ENCODE data around the gene FIG4. TPM values are rescaled to one million over a fixed set of nuclear protein-coding genes. Genes with fewer than 3 reads are reported as not detected.
"Not testable (repeated sequence)": the region's sequence is repeated elsewhere in the genome, so short reads cannot be mapped to it uniquely, and the experiment has no call there.

Gene FIG4
- total RNA-seq, 1 donor from 2014 or later: 4.6 TPM

DNA sequence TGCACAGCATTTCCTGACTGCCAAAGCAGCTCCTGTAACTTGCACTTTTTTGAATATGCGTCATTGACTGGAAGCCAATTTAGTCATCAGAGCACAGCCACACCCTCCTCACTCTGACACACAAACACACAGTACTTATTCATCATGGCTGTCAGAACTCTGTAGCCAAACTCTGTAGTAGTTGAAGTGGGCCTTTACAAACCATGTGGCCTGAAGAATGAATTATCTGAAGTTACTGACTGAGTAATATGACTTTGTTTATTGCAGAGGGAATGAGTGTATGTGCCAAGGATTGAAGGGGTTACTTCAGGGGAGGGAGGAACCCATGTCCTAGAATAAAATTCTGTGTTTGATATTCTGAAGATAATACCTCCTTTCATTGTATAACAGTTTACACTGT lies 102.7 kb downstream of the FIG4 start:
- no peak for ATAC-seq
- DNase-seq (ENCODE audit: low spot score): no peak

DNA sequence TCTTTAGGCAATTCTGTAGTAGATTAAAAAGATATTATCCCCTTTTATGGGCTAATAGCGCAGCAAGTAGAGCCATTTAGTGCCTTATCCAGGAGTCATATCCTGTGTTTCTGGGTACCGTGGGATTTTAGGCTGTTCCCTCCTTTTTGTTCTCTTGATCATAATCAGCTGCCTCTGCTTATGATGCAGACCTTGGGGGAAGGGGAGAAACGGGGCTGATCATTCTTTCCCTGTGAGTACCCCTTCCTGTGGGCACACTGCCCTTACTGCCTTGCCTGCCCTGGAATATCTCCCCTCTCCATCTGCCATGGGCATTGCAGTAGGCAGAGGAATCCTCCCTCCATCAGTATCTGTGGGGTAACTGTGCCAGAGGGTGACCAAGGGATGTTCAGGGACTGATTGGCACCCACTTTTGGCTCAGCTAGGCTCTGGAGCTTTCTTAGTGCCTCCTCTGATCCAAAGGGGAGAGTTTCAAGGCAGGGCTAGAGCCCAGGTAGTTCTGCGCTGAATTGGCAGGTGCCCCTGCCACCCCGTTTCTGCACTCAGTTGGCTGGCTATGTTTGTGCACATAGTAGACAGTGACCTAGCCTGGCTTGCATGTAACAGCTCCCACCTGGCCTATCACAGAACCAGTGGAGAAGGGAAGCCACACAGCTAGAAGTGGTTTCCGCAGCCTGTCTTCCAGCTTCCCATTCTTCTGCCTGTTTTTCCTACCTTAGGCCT lies 103.3 kb downstream of the FIG4 start:
- DNase-seq (ENCODE audit: low spot score) (no peak), ATAC-seq (no peak)

DNA sequence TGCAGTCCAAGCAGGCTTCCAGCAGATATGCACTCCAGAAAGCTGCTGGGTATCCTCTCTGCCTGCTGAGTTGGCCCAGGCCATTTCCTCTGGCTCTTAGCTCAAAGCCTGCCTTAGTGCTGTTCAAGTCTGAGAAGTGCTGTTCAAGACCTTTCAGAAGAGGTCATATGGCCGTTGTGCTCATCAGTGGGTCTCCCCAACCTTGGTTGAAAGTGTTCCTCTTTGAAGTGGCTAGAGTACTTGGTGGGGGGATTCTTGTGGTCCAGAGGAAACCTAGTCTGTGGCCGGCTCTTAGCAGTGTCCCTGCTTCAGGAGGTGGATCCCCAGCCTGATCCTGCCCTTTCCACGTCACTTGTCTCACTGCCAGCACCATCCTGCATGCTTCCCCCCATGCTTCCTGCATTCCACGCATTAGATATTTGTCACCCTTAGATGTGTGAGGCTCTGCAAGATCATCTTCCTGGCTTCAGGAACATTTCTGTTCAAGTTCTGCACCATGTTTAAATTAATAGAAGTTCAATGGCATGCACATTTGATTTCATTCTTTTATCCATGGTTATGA lies 105.0 kb downstream of the FIG4 start:
- ATAC-seq (no peak), DNase-seq (ENCODE audit: low spot score) (no peak)

DNA sequence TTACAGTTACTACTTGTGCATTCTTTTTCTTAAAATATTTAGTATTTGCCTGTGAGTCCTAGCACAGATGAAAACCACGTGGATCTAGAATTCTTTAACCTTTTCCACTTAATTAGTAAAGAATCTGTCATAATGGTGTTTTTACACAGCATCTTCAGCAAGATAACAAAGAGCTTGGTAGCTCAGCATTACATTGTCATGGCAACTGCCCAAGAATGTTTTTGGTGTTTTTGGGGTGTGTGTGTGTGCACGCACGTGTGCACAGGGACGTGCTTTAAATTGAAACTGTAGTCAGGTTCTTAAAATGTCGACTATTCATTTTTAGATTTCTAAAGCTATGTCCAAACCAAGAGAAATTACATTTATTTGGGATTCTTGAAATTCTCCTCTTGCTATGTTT lies 108.0 kb downstream of the FIG4 start:
- DNase-seq (ENCODE audit: low spot score): no peak

DNA sequence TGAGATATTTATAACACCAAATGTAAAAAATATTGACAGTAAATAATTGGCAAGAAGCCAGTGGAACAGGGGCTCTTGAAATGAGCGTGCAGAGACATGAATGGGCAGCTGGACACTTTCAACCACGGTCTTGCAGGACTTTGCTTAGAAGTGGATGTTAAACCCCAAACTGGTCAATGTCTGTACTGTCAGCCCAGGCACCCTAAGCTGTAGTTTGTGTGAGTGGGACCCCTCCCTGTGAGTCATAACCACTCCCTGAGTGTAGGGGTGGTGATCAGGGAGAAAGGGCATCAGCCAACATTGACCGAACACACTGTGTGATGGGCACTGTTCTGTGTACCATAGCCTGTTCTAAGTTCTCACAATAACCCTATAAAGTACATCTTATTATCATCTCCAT lies 108.6 kb downstream of the FIG4 start:
- ATAC-seq: no peak
- no peak for DNase-seq (ENCODE audit: low spot score)

More for the DNA sequence above, 108.0 kb downstream of the FIG4 start:
- no peak for ATAC-seq

DNA sequence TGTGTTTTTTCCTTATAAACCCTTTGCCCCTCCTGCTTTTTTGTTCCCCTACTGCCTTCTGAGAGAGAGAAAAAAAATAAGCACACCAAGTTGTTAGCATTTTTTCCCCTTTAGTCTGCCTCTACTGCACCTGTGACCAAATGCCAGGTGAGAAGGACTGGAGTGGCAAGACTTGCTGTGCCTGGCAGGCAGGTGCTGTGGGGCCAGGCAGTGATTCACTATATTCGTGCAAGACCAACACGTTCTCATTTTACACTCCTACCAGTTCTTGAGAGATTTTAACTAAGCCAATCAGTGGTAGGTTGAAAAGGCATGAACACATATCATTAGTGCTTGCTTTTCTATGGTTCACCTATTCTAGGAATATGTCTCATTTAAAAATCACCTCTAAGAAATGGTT lies 109.7 kb downstream of the FIG4 start:
- no peak for DNase-seq (ENCODE audit: low spot score)
- no peak for ATAC-seq

DNA sequence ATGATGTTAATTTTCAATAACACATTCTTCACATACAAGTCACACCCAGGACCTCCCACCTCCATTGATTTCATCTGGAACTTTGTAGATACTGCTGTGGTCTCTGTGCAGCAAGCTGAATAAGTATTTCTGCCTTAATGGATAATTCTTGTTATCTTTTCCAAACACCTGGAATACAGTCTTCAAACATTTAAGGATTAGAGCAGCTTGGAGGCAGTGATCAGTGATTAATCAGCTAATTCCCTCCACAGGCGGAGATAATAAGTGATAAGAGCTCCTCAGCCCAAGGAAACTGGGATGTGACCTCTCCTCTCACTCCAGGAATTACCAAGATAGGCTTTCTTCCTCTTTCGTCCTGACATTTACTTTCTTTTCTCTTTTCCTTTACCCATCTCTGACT lies 110.7 kb downstream of the FIG4 start:
- ATAC-seq: no peak
- no peak for DNase-seq (ENCODE audit: low spot score)

DNA sequence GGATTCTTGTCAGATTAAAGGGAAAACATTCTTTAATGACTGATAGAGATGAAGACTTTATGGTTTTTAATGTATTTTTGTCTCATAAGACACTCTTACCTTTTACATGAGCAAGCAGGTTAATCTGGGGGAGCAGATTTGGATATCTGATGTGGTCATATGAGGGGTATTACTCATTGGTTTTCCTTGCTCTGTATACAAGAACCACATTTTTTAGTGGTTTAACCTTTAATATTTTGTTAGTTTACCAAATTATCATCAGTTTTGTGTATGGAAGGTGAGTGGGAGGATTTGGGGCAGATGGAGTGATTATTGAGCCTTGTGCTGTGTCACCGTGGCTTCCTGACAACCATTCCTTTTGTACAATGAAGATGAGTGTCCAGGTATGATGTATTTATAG lies 112.9 kb downstream of the FIG4 start:
- DNase-seq (ENCODE audit: low spot score) (no peak), ATAC-seq (no peak)

DNA sequence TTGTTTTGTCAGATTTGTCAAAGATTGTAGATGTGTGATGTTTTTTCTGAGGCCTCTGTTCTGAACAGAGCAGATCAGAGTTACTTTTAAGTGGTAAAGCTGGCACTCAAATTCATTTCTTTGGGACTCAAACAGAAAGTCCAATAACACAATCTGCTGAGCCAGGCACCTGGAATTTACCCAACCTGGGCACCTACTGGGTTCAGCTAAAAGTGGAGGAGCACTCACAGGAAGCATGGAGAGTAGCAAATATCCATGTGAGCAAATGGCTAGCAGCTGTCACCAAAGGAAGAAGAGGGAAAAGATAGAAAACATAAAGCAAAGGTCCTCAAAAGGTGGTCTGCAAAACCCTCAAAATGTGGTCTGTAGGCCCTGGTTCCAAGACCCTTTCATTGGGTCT lies 116.8 kb downstream of the FIG4 start:
- ATAC-seq: no peak
- no peak for DNase-seq (ENCODE audit: low spot score)

DNA sequence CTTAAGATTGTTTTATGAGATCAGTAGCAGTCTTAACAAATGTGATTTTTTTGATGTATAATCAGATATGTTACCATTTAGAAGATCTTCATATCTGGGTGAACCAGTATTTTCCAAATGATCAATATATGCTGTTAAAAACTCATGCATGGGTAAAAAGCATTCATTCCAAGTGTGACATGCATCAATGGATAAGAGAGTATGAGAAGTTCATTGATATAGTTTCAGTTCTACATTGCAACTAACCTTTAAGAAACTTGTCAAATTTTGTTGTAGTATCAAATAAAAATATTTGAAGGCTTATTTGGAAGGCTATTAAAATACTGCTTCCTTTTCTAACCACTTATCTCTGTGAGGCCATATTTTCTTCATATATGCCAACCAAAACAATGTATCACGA lies 117.7 kb downstream of the FIG4 start:
- DNase-seq (ENCODE audit: low spot score) (no peak), ATAC-seq (no peak)

DNA sequence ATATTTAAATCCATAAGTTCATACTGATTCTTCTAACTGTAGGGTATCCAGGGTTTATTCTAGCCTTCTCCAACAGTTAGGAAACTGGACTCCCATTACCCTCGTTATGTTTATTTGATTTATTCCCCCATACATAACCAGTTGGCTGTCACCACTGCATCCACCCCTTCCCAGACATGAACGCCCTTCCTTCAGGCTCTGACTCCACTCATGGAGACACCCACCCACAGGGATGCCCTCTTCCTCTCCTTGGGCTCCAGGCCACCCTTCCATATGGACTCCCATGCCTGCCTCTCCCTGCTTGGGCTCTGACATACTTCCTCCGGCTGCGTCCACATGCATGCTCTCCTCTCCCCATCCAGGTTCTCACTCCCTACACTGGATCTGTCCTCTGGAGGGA lies 124.0 kb downstream of the FIG4 start:
- no peak for ATAC-seq

DNA sequence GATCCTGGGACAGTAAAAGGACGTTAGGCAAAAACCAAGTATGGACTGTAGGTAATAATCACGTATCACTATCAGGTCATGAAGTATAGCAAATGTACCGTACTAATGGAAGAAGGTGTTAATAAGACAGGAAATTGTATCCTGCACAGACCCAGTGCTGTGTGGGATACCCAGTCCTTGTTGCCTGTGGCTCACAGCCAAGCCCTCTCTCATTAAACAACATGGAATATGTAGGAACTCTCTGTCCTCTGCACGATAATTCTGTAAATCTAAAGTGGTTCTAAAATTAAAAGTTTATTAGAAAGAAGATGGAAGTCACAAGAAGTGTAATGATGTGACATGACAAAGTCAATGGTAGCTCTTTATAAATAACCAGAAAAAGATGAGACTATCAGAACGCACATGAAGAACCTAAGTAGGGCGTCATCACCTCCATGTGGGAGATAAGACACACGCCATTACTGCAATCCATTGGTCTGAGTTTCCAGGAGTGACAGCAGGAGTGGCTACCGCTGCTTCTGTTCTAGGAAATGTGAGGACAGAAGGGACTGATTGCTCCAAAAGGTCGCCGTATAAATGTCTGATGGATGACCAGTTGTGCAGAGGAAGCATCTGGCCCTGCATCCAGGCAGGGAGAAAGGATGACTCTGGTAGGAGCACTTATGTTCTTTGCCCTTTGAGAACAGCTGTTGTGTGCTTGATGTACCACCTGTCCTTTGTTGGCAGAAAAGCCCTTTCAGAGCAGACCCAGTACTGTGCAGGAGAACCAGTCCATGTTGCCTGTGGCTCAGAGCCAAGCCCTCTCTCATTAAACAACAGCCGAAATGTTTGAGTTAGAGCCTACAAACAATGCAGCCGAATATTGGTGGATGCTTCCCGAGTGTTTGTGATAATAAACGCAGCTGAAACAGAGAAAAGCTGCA lies 125.6 kb downstream of the FIG4 start:
- DNase-seq (ENCODE audit: low spot score) (no peak), ATAC-seq (no peak)

More for the DNA sequence above, 124.0 kb downstream of the FIG4 start:
- no peak for DNase-seq (ENCODE audit: low spot score)

GRCh38 chr6:109820706-109821350 lies 129.7 kb downstream of the FIG4 start:
- no peak for ATAC-seq
- DNase-seq (ENCODE audit: low spot score): no peak

GRCh38 chr6:109821428-109821827 lies 130.3 kb downstream of the FIG4 start:
- DNase-seq (ENCODE audit: low spot score) (no peak), ATAC-seq (no peak)

DNA sequence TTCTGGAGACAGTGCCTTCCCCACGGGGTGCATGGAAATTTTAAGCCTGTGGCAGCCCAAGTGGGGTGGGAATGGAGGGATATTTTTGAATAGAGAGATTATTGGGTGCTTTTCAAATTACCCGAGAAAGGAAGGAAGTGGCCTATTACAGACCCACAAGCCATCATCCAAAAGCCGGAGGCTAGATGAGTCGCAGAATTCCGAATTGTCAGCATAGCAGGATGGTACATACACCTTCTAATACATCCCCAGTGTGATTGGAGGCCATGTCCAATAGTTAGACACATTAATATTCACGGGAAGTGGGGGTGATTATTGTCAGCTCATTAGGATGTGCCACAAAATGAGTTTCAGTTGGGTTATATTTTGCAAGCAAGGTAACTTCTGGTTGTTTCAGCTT lies 133.0 kb downstream of the FIG4 start:
- DNase-seq (ENCODE audit: low spot score) (no peak), ATAC-seq (no peak)

- ATAC-seq (no peak), DNase-seq (ENCODE audit: low spot score) (no peak)
Observed at GRCh38 chr6:109826551-109826950, 135.5 kb downstream of the FIG4 start.

DNA sequence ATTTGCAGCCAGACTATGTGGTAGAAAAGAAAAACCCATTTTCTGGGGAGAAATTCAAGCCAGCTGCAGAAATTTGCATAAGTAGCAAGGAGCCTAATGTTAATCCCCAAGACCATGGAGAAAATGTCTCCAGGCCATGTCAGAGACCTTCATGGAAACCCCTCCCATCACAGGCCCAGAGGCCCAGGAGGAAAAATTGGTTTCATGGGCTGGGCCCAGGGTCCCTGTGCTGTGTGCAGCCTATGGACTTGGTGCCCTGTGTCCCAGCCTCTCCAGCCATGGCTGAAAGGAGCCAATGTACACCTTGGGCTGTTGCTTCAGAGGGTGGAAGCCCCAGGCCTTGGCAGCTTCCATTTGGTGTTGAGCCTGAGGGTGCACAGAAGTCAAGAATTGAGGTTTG lies 140.3 kb downstream of the FIG4 start:
- not testable (repeated sequence) for DNase-seq (ENCODE audit: low spot score); ATAC-seq

- DNase-seq (ENCODE audit: low spot score) (no peak), ATAC-seq (no peak)
Observed at GRCh38 chr6:109834131-109834530, 143.0 kb downstream of the FIG4 start.

DNA sequence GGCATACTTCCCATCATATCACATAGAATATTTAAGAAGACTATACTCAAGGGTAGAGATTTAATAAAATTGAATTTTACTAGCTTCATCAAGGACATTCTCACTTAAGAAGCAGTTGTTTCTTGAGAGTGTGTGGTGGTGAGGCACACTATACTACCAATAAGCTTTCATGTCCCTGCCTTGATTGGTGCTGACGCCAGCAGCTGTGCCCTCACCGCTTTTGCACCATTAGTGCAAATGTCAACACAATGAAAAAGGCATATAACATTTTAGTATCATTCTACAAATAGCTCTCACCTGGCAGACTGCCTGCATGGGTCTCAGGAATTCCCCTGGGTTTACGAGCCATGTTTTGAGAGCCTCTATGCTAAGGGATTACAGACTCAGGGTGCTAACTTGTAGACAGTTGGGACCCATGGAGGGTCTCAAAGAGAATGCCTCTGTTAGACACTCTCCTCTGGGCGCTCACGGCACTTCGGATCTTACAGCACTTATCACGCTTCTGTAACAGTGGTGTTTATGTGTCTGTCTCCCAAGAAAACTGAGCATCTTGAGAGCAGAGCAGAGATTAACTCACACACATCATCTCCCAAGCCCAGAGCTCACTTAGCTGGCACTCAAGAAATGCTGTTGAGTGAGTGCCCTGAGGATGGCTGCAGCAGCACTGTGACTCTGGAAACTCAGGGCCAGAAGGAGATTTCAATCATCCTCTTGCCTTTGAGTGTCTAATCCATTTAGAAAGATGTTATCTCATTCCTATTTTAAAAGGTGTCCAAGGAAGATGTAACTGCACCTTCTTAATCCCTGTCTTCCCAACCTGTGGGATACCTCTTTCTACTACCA lies 143.7 kb downstream of the FIG4 start:
- ATAC-seq (no peak), DNase-seq (ENCODE audit: low spot score) (no peak)

DNA sequence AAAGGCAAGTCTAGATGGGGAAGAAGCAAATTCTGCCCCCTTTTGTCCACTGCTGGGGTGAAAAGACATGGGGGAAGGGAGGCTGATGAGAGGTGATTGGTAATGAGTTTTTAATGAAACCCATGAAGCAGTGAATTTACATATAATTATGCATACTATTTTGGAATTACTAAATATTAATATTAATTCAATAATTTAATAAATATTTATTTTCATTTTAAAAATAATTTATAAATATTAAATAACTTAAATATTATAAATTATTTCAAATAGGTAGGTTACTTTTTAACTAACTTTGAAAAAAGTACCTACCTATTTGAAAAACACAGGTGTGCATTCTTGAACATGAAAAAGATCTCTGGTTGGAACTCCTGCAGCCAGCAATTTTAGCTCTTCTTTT lies 148.9 kb downstream of the FIG4 start:
- ATAC-seq (no peak), DNase-seq (ENCODE audit: low spot score) (no peak)

Data from left lobe of liver (tissue), 2 donors.